ENCODE measurements around the gene LCAT. TPM values are rescaled to one million over a fixed set of nuclear protein-coding genes. Genes with fewer than 3 reads are reported as not detected.

The LCAT gene
- total RNA-seq, 1 experiment from 2014 or later: 6.0 TPM

- no peak for DNase-seq (ENCODE audit: low read depth)
Observed at GRCh38 chr16:67969254-67970039, 25.5 kb upstream of the LCAT start.

- peak; percentile 86 for DNase-seq (ENCODE audit: low read depth)
Observed at GRCh38 chr16:67968400-67969253, 24.7 kb upstream of the LCAT start, which contains the start of gene SLC12A4. TSS of gene SLC12A4 (minus strand) at chr16:67968637. CDS start at chr16:67968553, 84 bp downstream.

DNA sequence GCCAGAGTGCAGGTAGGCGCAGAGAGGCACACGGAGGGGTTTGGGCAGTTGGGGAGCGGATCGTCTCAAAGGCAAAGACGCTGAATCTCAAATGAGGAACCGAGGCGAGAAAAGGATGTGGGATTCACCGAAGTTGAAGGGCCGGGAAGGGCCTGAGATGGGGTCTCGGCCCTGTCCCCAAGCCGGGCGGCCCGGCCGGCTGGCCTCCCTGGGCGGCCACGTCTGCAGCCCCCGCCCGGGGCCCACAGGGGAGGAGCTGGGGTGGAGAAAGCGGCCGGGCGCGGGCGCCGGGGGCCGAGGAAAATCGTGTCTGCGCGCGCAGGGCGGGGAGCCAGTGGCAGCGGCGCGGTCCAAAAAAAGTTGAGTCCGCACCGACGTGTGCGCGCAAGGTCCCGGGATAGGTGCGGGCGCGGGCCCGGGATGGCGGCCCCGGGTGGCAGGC lies 24.1 kb upstream of the LCAT start:
- peak; percentile 47 for DNase-seq (ENCODE audit: low read depth)

GRCh38 chr16:67967183-67967957 lies 23.4 kb upstream of the LCAT start:
- DNase-seq (ENCODE audit: low read depth): peak; percentile 45

DNA sequence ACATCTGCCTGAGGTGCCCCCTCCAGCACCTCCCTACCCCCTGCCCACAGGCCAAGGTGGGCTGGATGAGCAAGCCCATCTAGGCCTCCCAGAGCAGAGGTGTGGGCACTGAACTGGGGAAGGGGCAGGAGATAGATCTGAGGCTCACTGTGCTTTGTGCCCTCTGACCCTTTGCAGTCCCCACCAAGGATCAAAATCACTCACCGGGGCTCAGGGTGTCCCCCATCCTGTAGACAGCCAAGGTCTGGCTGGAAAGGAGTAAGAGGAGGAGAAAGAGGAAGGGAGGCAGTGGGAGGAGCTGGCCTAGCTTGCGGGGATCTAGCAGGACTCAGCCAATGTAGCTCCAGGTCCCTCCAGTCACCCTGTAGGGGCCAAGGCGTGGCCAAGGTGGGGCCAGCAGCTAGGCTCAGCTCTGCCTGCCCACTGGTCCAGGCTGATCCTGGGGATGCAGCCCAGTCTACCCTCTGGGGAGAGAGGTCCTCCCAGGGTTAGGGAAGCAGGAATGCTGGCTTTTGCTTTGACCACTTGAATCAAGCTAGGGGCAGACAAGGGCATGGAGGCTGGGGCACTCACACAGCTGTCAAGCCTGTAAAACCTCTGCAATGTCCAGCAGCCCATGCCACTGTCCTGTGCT lies 22.7 kb upstream of the LCAT start:
- peak; percentile 36 for DNase-seq (ENCODE audit: low read depth)

DNA sequence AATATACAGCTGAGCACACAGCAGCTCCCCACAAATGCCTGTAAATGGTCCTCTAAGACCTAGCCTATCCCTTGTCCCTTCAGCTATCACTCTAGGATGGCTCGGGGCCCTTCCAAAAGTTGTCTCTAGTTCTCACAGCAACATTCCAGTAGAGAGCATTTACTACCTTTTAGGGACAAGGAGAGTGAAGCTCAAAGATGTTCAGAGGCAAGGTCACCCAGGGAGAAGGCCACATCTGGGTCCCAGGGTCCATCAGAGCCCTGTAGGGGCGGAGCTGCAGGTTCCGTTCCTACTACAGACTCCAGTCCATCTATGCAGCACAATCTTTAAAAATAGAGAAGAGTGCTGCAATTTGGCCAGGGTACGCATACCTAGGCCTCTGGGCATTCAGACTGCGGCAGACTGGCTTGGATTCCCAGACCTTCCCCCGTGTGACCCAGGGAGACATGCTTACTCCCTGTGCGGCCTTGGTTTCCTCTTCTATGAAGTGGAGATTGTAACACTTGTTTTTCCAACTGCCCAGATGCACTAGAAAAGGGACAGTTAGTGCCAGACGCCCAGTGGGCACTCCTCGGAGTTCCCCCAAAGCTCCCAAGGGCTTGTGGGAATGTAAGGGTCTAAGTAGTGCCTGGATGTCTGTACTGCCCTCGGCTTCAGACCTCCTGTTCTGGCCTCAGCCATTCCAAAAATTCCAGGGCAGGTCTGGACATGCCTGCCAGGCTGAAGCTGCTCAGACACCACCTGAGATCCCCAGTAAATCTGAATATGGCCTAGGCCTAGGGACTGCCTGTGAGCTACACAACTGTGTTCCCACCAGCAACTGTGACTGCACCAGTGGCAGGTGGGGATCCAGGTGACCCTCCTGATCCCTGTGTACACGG lies 22.0 kb upstream of the LCAT start:
- no peak for DNase-seq (ENCODE audit: low read depth)

DNA sequence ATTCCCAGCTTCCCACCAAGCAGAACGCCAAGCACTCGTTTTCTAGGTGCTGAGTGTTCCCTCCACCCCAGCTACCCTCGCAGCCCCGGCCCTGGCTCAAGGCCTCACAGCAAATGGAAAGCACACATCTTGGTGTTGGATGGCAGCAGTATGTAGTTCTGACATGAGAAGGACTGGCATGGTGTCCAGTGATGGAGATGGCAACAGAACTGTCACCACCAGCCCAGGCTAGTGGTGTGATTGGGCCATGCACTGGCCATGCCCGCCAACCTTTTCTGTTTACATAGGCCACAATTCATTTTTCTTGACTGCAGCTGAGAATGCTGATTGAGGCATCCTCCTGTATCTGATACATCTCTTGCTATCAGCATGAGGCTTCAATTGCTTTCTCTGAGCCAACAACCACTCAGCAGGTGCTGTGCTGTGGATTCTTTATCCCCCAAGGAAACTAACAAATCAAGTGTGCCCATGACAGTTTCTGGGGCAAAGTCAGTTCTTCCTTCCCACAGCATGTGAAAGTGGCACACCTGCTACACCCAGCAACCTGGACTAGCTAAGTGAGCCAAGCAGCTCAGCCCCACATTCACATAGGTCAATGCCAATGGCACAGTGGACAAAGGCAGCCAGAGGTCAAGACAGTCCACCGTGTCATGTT lies 20.7 kb upstream of the LCAT start:
- no peak for DNase-seq (ENCODE audit: low read depth)

DNA sequence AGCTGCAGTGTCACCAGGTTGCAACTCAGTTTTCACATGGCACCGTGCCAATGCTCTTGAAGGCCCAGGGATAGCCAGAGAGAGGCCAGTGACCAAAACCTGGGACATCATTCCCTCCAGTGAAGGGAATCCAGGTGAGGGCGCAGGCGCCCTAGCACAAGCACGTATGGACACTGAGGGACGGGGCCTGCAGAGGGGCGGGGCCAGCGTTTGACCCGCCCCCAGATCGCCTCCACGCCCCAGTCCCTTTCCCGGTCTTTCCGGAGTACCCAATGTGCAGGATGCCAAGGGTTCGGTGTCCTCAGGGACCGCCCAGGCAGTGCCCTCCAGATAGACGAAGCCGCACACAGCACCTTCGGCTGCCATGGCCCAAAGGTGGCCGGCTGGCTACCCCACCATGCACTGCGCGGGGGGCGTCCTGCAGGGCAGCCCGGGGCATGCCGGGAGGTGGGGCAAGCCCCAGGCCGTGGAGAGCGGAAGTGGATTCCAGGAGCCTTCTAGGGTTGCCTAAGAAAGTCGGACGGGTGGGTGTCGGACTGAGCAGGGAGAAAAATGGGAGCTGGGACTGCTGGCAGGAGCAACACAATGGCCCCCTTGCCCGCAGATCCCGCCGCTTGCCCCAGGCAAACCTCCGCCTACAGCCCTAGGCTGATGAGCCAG lies 19.9 kb upstream of the LCAT start:
- DNase-seq (ENCODE audit: low read depth): no peak

GRCh38 chr16:67963292-67963661 lies 19.4 kb upstream of the LCAT start:
- no peak for DNase-seq (ENCODE audit: low read depth)

DNA sequence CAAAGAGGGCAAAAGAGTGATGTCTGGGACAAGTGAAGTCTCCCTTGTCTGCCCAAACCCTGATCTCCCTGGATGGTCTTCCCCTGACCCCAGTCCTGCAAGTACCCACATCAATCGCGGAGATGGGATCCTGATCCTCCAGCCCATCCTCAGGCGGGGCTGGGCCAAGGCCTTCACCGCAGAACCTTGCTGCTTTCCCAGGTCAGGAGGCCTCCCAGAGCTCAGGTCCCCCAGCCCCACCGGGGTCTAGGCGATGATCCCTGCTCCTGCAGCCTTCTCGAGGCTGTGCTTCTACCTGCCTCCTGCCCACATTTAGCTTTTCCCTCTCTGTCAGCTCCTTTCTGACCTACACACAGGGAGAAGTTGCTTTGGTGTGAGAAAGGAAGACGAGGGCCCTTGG lies 18.2 kb upstream of the LCAT start:
- no peak for DNase-seq (ENCODE audit: low read depth)

- DNase-seq (ENCODE audit: low read depth): no peak
Observed at GRCh38 chr16:67961551-67961957, 17.6 kb upstream of the LCAT start.

DNA sequence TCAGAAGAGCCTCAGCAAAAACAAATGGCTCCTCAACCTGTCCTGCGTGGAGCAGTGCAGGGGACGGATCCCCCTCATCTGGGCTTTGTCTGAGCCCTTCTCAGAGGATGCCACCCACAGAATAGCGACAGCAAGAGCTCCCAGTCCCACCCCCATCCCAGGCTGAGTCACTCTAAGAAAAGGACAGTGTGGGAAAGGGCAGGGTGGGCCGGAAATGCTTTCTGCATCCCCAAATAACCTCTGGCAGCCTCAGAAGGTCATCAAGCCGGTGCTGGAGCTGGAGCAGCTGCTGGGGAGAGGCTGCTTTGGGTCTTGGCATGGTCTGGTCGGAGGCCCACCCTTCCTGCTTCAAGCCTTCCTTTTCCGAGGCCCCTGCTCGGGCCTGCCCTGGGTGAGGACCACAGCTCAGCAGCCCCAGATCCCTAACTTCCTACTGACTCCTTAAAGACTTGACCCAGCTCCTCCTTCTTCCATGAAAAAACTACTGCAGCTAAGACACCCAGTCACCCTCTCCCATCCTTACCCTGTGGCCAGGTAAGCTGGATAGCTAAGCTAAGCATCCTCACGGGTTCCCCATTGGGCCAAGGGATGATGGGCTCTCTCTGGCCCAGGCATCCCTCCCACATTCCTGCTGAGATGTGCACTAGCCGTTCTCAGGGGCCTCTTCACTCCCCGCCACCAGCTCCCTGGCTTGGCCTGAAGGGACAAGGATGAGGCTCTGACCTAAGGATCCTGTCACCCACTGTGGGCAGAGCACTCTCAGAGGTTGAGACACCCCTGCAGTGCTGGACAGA lies 15.8 kb upstream of the LCAT start:
- peak; percentile 83 for DNase-seq (ENCODE audit: low read depth)

DNA sequence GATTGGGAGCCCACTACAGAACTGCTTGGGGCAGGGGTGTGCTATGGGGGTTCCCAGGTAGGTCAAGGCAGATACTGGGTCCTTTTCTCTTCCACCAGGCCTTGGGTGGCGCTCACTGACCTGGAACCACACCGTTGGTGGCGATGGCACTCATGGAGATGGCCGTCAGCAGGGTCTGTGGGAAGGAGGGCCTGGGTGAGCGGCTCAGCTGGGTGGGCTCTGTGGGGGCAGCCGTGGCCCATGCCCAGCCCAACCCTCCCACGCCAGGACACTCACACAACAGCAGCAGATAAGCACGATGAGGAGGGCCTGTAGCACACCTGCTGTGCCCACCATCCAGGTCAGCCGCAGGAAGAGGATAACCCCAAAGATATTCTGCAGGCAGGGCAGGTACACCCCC lies 13.7 kb upstream of the LCAT start:
- no peak for DNase-seq (ENCODE audit: low read depth)

DNA sequence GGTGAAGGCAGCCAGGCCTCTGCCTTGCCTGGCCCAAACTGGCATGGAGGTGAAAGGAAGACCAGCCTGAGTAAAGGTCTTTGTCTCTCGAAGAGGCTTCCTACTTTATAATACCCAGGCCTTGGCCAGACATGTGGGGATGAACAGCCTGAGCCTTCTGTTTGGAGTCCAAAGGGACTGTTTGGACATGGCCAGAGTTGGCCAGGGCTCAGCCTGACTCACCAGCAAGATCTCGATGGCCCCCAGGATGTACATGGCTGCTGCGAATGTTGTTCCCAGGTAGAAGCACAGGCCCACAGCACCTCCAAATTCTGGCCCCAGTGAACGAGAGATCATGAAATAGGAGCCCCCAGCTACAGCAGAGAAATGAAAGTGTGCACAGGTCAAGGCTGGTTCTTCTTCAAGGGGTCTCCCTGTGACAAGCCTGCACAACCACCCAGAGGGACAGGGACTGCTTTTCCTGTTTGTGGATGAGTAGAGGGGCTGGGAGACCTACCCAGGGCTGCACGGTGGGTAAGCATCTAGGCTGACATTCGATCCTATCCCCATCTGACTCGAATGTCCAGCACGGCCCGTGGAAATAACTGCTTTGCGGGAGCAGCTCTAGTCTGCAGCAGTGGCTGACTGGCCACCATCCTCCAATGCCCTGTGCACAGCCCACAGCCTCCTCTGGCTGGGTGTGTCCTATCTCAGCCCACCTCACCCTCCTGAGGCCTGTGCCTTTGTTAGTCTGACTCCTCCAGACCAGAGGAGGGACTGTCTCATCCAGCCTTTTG lies 10.7 kb upstream of the LCAT start:
- no peak for DNase-seq (ENCODE audit: low read depth)

GRCh38 chr16:67953641-67954375 lies 9.9 kb upstream of the LCAT start:
- no peak for DNase-seq (ENCODE audit: low read depth)

DNA sequence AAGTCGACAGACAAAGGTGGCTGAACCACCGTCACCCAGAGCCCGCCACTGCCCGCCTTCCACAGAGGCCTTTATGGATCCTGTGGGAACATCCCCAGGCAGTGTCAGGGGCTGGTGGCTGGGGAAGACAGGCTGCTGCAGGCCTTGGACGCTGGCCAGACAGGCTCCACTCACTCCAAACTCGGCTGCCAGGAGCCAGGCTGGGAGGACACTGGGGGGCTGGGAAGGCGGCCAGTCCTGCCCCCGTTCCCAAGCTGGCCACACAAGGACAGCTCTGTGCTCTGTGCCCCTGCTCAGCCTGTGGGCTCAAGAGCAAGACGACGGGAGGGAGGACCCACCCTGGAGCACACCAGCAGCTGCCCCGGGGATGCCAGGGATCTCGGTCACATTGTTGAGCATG lies 7.6 kb upstream of the LCAT start:
- DNase-seq (ENCODE audit: low read depth): no peak

GRCh38 chr16:67950335-67950843 lies 6.5 kb upstream of the LCAT start:
- no peak for DNase-seq (ENCODE audit: low read depth)
